ENCODE measurements around the gene COL4A6. TPM values are rescaled to one million over a fixed set of nuclear protein-coding genes. Genes with fewer than 3 reads are reported as not detected.

Gene COL4A6
- 0.16 and 0.44 TPM in 2 replicates for total RNA-seq

GRCh38 chrX:108438110-108438623 is at the start of gene COL4A6:
Gene COL4A6 (minus strand): TSS chrX:108438422. CDS start chrX:108438196, 226 bp downstream.

DNA sequence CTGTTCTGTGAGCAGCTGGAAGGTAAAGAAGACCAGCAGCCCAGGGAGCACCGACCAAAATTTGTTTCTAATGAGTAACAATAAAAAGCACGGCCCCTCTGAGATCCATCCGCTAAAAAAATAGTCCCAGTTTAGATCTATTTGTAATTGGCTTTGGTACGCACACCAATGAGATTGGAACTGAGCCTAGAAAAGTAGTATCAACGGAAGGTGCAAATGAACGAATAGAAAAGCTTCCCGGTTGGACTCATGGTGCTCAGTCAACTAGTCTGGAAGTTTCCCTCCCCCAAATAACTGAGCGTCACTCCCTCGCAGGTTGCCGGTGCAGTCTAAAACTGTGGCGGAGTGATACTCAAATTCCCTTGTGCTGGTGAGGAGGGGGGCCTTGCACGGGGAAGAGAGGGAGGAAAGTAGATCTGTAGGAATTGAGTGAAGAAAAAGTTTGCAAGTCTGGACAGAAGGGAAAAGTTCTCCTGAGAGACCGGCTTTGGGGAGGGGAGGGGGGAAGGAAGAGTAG is 1.3 kb upstream of the COL4A6 start, which contains the start of gene COL4A5:
COL4A5 (plus strand) TSS at position 413 of the 517 bp plus-strand sequence. CDS start 288 bp downstream, outside the sequence.

Other genes starting within 250 kb of the COL4A6 start
- gene COL4A5, start 1.4 kb upstream of the COL4A6 start, total RNA-seq, result 14.2 and 23.9 TPM in 2 replicates

All from bladder microvascular endothelial cell (primary cell).